PC-3 (cell line): ENCODE measurements around the gene OSBPL6. TPM values are rescaled to one million over a fixed set of nuclear protein-coding genes. Genes with fewer than 3 reads are reported as not detected.

Source experiments
- ATAC-seq: fragments of 200-7000 bp; cut with Tn5 transposase; 2 replicates; pipeline ENCODE4 v1.9.1; 2020; ENCODE audit warnings: mild to moderate bottlenecking, moderate library complexity
- BruUV-seq: library from RNA; stranded (reverse); fragments of 400-500 nt; replicated peaks from 2 replicates; lab custom pipeline; 2021; lab: Mats Ljungman, UMichigan
- CTCF ChIA-PET: fragments of 300-600 bp; sonication (Branson Sonifier 250); formaldehyde crosslinking; loops from one replicate; lab custom pipeline; 2022; ENCODE audit warnings: antibody characterized with exemption; lab: Charles Lee
- POLR2A ChIA-PET: fragments of 300-600 bp; sonication (Branson Sonifier 250); formaldehyde crosslinking; loops from one replicate; lab custom pipeline; 2022; ENCODE audit warnings: antibody characterized with exemption; ENCODE audit not compliant: unreplicated experiment; lab: Charles Lee
- DNase-seq: peaks from one replicate; pipeline ENCODE4 v3.0.0-alpha.2; 2015
- H2AFZ ChIP-seq: fragments of 300-600 bp; sonication (generic); 2 replicates; pipeline ENCODE4 v1.6.0; 2016; ENCODE audit warnings: antibody characterized with exemption, low read length
- H3F3A ChIP-seq: fragments of 300-600 bp; sonication (generic); one replicate; pipeline ENCODE4 v1.6.0; 2017; ENCODE audit warnings: antibody characterized with exemption, low read length, control low read depth, mild to moderate bottlenecking; ENCODE audit not compliant: unreplicated experiment
- H3K27ac ChIP-seq: fragments of 300-600 bp; sonication (generic); 2 replicates; pipeline ENCODE4 v1.5.1; 2016; ENCODE audit warnings: mild to moderate bottlenecking, low read length
- H3K27me3 ChIP-seq: fragments of 300-600 bp; sonication (generic); 2 replicates; pipeline ENCODE4 v1.6.1; 2016; ENCODE audit warnings: low read length, mixed read lengths
- H3K36me3 ChIP-seq: fragments of 300-600 bp; sonication (generic); 2 replicates; pipeline ENCODE4 v1.6.1; 2016; ENCODE audit warnings: low read depth, mixed run types, low read length, mixed read lengths
- H3K4me1 ChIP-seq: fragments of 300-600 bp; sonication (generic); 2 replicates; pipeline ENCODE4 v1.5.1; 2016; ENCODE audit warnings: low read length; ENCODE audit not compliant: insufficient read depth
- H3K4me2 ChIP-seq: fragments of 300-600 bp; sonication (generic); 2 replicates; pipeline ENCODE4 v1.6.0; 2016; ENCODE audit warnings: low read length
- H3K4me3 ChIP-seq: fragments of 300-600 bp; sonication (generic); 2 replicates; pipeline ENCODE4 v1.5.1; 2016; ENCODE audit warnings: mild to moderate bottlenecking, low read length, mixed read lengths
- H3K79me2 ChIP-seq: fragments of 300-600 bp; sonication (generic); 2 replicates; pipeline ENCODE4 v1.6.1; 2017; ENCODE audit warnings: low read length, mixed read lengths
- H3K9ac ChIP-seq: fragments of 300-600 bp; sonication (generic); 2 replicates; pipeline ENCODE4 v1.6.0; 2016; ENCODE audit warnings: mild to moderate bottlenecking, low read length
- H3K9me2 ChIP-seq: fragments of 300-600 bp; sonication (generic); replicated peaks from 2 replicates; pipeline ENCODE4 v1.6.1; 2016; ENCODE audit warnings: mixed run types, low read length, mixed read lengths
- H3K9me3 ChIP-seq: fragments of 300-600 bp; sonication (generic); 2 replicates; pipeline ENCODE4 v1.6.1; 2016; ENCODE audit warnings: low read length, mixed read lengths
- H4K20me1 ChIP-seq: fragments of 300-600 bp; sonication (generic); 2 replicates; pipeline ENCODE4 v1.6.1; 2016; ENCODE audit warnings: low read length, mixed read lengths
- EZH2 ChIP-seq: fragments of 300-600 bp; sonication (generic); IDR thresholded peaks from one replicate; pipeline ENCODE4 v1.6.1; 2017; ENCODE audit warnings: antibody characterized with exemption, mild to moderate bottlenecking, low read length; ENCODE audit not compliant: unreplicated experiment
- EZH2phosphoT487 ChIP-seq: fragments of 300-600 bp; sonication (generic); IDR thresholded peaks from 2 replicates; pipeline ENCODE4 v1.6.1; 2018; ENCODE audit warnings: mild to moderate bottlenecking, antibody characterized with exemption, low read length, borderline replicate concordance
- intact Hi-C: fragments of 100-400 bp; cut with micrococcal nuclease; formaldehyde crosslinking; loops from 2 replicates; pipeline ENCODE4 v1.9.0; 2023
- total RNA-seq: library from RNA; depleted of rRNA; stranded (reverse); fragments of >200 nt; gene quantifications from 2 replicates; pipeline ENCODE4 v1.2.3, GENCODE V29; 2014
- TF ChIP-seq, protein P1 (sequence below): fragments of 300-600 bp; sonication (generic); conservative IDR thresholded peaks from 2 replicates; pipeline ENCODE4 v1.5.1; 2017; ENCODE audit warnings: antibody characterized with exemption, low read depth, mild to moderate bottlenecking, low read length

OSBPL6 gene
- total RNA-seq, 1 experiment from 2014 or later = 4.0 TPM

DNA sequence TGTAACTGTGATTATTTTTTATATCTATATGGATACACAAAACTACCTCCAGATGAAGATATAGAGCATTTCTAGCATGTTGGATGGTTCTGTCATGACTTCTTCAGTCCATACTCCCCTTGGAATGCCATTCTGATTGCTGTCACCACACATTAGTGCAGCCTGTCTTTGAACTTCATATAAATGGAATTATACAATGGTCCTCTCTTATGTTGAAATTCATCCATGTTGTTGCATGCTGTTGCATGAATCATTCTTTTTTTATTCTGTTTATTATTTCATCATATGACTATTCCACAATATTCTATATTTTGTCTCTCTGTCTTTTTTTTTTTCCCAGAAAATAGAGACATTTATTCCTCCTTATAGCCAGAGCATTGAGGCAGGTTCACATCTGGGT is 74.1 kb downstream of the OSBPL6 start:
- DNase-seq = no peak
- H3K36me3 ChIP-seq = no peaks in the 10 kb centered on the region
- ChIA-PET POLR2A (no interaction called here), CTCF (no interaction called here)
- H3K27me3 ChIP-seq = no peaks in the 10 kb centered on the region
- BruUV-seq = no TSS peak
- no peak overlapping the region for H3K27ac ChIP-seq
- H3K9me2 ChIP-seq = no peaks in the 10 kb centered on the region
- intact Hi-C loops = no loop called here
- no peak overlapping the region for H3K9ac ChIP-seq
- no peak overlapping the region for H2AFZ ChIP-seq
- H4K20me1 ChIP-seq = no peaks in the 10 kb centered on the region
- H3F3A ChIP-seq = no peaks in the 10 kb centered on the region
- no peaks in the 10 kb centered on the region for H3K9me3 ChIP-seq
- TF ChIP-seq EZH2 (no peak), EZH2phosphoT487 (no peak)
- TF ChIP-seq, protein P1, sequence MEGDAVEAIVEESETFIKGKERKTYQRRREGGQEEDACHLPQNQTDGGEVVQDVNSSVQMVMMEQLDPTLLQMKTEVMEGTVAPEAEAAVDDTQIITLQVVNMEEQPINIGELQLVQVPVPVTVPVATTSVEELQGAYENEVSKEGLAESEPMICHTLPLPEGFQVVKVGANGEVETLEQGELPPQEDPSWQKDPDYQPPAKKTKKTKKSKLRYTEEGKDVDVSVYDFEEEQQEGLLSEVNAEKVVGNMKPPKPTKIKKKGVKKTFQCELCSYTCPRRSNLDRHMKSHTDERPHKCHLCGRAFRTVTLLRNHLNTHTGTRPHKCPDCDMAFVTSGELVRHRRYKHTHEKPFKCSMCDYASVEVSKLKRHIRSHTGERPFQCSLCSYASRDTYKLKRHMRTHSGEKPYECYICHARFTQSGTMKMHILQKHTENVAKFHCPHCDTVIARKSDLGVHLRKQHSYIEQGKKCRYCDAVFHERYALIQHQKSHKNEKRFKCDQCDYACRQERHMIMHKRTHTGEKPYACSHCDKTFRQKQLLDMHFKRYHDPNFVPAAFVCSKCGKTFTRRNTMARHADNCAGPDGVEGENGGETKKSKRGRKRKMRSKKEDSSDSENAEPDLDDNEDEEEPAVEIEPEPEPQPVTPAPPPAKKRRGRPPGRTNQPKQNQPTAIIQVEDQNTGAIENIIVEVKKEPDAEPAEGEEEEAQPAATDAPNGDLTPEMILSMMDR = no peak
- no peak overlapping the region for H3K4me3 ChIP-seq
- ATAC-seq = no peak
- H3K4me1 ChIP-seq = no peaks in the 10 kb centered on the region
- no peak overlapping the region for H3K4me2 ChIP-seq
- H3K79me2 ChIP-seq = no peaks in the 10 kb centered on the region

- DNase-seq = no peak
- TF ChIP-seq, protein P1 = no peak
- TF ChIP-seq EZH2phosphoT487 = no peak
- TF ChIP-seq EZH2 = no peak
- Histone ChIP-seq H3K79me2 (no peaks in the 10 kb centered on the region), H3K4me1 (no peaks in the 10 kb centered on the region), H3K27me3 (no peaks in the 10 kb centered on the region), H3K27ac (no peak overlapping the region), H3K9me2 (no peaks in the 10 kb centered on the region), H3K9ac (no peak overlapping the region), H3K4me2 (no peak overlapping the region), H2AFZ (no peak overlapping the region), H3K4me3 (no peak overlapping the region), H4K20me1 (no peaks in the 10 kb centered on the region), H3F3A (no peaks in the 10 kb centered on the region), H3K36me3 (no peaks in the 10 kb centered on the region), H3K9me3 (no peaks in the 10 kb centered on the region)
- ATAC-seq = no peak
- ChIA-PET CTCF (no interaction called here), POLR2A (no interaction called here)
- intact Hi-C loops = no loop called here
- BruUV-seq = no TSS peak
Observed at GRCh38 chr2:178269438-178270224, 75.3 kb downstream of the OSBPL6 start.

GRCh38 chr2:178270338-178270737 is 76.0 kb downstream of the OSBPL6 start:
- ATAC-seq (no peak), DNase-seq (no peak)
- CTCF ChIA-PET = no interaction called here
- intact Hi-C loops = no loop called here
- no peaks in the 10 kb centered on the region for H3F3A ChIP-seq
- POLR2A ChIA-PET = no interaction called here
- H3K9ac ChIP-seq = no peak overlapping the region
- no peak overlapping the region for H3K4me3 ChIP-seq
- TF ChIP-seq EZH2phosphoT487 (no peak), EZH2 (no peak)
- TF ChIP-seq, protein P1 = no peak
- no peaks in the 10 kb centered on the region for H3K9me3 ChIP-seq
- no TSS peak for BruUV-seq
- H4K20me1 ChIP-seq = no peaks in the 10 kb centered on the region
- no peak overlapping the region for H3K4me2 ChIP-seq
- no peaks in the 10 kb centered on the region for H3K4me1 ChIP-seq
- H3K27ac ChIP-seq = no peak overlapping the region
- H2AFZ ChIP-seq = no peak overlapping the region
- no peaks in the 10 kb centered on the region for H3K9me2 ChIP-seq
- H3K36me3 ChIP-seq = no peaks in the 10 kb centered on the region
- H3K27me3 ChIP-seq = no peaks in the 10 kb centered on the region
- H3K79me2 ChIP-seq = no peaks in the 10 kb centered on the region
